WI38 (cell line): ENCODE results near the gene STIP1.

Experiments
- H3K4me3 ChIP-seq: 2 replicates; pipeline ENCODE4 v1.5.1; 2011; ENCODE audit warnings: low read depth, mild to moderate bottlenecking, control low read depth, low read length
- TF ChIP-seq, protein P1 (sequence below): IDR thresholded peaks from 2 replicates; pipeline ENCODE4 v1.5.1; 2012; ENCODE audit warnings: low read depth, mild to moderate bottlenecking, control low read depth, low read length

Gene STIP1

DNA sequence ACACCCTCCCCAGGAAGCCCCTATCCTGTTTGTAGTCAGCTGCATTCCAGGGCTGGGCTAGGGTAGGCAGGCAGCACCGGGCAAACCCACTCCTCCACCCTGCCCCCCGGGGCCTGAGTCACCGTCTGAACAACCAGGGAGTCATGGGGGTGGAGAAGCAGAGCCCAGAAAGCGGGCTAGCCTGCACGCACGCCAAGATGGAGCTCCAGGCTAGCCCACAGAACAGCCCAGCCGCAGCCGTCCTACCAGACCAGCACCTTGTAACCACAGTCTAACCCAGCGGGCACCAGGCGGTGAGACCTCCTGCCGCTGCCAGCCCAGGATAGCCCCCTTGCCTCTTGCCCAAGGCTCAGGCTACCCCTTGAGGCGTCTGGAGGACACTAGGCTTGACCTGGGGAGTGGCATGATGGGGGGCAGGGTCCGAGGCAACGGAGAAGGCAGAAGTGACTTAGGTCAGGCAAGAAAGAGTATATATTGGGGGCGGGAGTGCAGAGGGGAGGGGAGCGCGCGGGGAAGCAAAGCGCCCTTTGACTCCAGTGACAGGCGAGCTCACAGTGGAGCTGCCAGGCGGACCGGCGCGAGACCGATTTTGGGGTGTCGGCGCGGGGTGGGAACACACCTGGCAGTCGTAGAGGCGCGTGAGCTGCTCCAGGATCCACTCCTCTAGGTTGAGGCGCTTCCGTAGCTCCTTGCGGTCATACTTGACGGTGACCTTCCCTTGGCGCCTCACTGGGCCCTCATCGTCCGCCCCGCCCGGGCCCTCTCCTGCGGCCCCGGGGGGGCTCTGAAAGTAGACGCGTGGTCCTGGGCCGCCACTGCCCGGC lies 60.0 kb downstream of the STIP1 start:
- TF ChIP-seq, protein P1, sequence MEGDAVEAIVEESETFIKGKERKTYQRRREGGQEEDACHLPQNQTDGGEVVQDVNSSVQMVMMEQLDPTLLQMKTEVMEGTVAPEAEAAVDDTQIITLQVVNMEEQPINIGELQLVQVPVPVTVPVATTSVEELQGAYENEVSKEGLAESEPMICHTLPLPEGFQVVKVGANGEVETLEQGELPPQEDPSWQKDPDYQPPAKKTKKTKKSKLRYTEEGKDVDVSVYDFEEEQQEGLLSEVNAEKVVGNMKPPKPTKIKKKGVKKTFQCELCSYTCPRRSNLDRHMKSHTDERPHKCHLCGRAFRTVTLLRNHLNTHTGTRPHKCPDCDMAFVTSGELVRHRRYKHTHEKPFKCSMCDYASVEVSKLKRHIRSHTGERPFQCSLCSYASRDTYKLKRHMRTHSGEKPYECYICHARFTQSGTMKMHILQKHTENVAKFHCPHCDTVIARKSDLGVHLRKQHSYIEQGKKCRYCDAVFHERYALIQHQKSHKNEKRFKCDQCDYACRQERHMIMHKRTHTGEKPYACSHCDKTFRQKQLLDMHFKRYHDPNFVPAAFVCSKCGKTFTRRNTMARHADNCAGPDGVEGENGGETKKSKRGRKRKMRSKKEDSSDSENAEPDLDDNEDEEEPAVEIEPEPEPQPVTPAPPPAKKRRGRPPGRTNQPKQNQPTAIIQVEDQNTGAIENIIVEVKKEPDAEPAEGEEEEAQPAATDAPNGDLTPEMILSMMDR = no peak
- H3K4me3 ChIP-seq = peak overlapping the region; percentile 91

DNA sequence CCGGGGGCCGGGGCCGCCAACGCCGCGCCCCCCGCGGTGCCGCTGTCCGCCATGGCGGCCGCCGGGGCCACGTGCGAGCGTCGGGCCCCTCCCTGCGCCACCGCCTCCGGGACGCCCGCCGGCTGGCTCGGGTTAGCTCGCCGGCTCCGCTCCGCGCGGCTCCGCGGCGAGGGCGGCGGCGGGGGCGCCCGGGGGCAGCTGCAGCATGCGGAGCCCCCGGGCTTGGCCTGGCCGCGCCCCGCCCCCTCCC lies 60.6 kb downstream of the STIP1 start:
- H3K4me3 ChIP-seq = peak overlapping the region; percentile 91

GRCh38 chr11:64246871-64247728 lies 61.1 kb downstream of the STIP1 start, which contains the start of gene PPP1R14B:
TSS of gene PPP1R14B (minus strand) at chr11:64246943. CDS start at chr11:64246673, 270 bp downstream.
- TF ChIP-seq, protein P1 = no peak
- peak within 1 kb of the TSS; percentile 91 for H3K4me3 ChIP-seq

DNA sequence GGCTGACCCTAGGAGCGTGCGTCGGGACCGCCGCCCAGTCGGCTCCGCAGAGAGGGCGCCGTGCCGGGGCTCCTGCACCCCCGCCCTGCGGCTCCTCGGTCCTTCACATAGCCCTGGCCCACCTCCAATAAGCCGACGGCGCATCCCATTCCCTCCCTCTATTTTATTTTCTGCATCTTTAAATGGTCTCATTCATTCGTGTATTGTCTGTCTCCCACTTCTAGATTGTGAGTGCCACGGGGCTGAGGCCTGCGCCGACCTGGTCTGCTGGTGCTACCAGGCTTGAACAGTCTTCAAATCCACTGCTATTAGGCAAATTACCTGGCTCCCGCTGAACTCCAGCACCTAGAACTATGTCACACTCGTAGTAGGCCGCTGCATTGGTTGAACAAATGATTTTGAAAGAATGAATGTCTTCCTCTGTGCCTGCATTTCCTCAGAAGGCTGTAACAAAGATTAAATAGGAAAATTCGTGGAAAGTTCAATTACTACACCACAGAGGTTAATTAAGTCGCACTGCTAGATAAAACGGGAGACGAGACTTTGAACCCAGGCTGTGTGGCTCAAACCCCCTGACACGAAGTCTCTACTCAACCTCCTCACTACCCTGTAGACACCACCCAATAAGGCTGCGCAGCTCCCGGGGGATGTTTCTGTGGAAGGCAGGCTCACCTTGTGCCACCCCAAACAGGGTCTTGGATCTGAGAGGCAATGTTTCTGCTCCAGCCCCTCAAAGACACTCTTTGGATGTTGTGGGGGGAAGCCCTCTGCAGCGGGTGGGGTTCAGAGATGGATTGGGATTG lies 62.0 kb downstream of the STIP1 start:
- TF ChIP-seq, protein P1 = no peak
- peak overlapping the region; percentile 65 for H3K4me3 ChIP-seq

- no peak overlapping the region for H3K4me3 ChIP-seq
- TF ChIP-seq, protein P1 = no peak
These were observed 62.6 kb downstream of the STIP1 start for GRCh38 chr11:64248578-64248977.

DNA sequence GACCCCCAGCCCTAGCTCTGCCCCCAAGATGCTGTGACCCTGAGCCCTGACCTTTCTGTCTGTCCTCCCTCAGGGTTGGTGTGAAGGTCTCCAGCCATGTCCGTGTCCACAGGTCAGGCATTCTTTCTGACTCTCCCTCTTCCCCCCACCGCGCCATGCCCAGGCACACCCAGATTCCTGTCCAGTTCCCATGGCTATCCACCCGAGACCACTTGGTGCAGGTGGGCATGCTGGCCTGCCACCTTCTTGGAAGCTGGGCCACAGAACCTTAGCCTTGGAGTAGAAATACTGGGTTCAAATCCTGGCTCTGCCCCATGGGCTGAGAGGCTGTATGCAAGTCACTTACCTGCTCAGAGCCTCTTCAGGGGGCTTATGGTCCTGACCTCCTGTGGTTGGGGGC lies 63.1 kb downstream of the STIP1 start:
- H3K4me3 ChIP-seq = no peak overlapping the region
- TF ChIP-seq, protein P1 = no peak

DNA sequence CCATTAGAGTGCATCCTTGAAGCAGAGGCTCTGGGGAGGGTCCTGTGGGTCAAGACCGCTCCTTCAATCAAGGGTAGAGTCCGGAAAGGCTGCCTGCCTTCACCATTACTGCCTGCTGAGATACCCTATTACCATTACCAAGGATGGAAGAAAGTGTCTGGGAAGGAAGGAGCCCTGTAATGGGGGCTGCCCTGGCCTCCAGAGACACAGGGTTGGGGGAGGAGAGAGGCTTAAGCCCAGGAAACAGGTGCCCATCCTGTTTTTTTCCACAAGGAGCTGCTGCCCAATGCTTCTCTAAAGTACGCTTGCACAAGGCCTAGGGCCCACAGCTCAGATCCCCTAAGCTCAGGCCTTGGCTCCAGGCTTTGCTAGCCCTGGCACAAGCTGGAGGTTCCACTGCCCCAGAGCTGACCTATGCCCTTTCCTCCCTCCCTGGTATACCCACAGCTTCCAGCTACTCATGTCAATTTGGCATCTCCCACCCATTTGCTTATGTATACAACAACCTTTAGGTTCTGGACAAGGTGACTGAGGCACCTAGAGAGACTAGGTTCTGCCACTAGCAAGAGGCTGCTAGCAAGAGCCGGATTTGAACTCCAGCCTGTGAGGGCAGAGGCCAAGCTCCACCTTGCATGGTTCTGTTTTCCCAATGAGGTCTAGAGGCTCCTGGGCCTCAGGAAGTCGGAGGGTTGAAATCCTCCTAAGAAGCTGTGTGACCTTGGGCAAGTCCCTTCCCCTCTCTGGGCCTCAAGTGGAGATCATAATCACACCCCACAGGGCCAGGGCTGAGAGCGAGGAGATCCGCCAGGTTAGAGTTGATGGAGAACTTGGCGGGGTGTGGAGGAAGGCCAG lies 63.8 kb downstream of the STIP1 start:
- TF ChIP-seq, protein P1 = no peak
- H3K4me3 ChIP-seq = no peak overlapping the region
